HG03460 (cell line): ENCODE measurements around the gene GRIA1.

Experiments used
- ATAC-seq: cut with Tn5 transposase; IDR thresholded peaks from one replicate; pipeline ENCODE4 v1.9.1; 2021; ENCODE audit not compliant: unreplicated experiment

The GRIA1 gene

DNA sequence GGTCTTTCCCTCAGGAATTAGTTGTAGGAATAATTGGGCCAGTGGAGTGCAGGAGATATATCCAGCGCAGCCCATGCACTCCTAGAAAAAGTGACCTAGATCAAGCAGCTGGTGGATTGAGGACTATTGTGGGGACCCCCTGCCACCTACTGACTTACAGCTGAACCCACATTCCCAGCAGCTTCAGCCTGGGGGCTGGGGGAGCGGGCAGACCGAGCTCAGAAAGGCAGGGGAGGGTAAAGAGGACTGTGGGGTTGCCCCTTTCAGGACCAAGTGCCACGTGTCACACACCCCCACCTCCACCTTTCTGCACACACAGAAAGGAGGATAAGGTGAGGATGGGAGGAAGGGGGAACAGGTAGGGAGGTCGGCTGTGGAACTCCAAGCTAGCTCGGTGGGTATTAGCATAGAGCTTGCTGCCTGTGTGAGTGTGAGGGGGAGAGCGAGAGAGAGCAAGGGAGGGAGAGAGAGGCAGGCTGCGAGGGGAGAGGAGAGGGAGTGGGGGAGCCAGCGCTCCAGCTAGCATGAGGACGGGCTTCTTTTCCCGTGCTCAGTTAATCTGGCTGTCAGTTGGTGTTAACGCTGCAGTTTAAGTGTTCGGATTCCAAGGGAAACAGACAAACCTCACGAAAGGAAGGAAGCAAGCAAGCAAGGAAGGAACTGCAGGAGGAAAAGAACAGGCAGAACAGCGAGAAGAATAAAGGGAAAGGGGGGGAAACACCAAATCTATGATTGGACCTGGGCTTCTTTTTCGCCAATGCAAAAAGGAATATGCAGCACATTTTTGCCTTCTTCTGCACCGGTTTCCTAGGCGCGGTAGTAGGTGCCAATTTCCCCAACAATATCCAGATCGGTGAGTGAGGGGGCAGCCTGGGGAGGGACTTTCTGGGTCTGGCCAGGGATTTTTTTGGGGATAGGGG, at the start of gene GRIA1:
Gene GRIA1 (plus strand): TSS at position 553 of the 920 bp plus-strand sequence.
- no peak for ATAC-seq

DNA sequence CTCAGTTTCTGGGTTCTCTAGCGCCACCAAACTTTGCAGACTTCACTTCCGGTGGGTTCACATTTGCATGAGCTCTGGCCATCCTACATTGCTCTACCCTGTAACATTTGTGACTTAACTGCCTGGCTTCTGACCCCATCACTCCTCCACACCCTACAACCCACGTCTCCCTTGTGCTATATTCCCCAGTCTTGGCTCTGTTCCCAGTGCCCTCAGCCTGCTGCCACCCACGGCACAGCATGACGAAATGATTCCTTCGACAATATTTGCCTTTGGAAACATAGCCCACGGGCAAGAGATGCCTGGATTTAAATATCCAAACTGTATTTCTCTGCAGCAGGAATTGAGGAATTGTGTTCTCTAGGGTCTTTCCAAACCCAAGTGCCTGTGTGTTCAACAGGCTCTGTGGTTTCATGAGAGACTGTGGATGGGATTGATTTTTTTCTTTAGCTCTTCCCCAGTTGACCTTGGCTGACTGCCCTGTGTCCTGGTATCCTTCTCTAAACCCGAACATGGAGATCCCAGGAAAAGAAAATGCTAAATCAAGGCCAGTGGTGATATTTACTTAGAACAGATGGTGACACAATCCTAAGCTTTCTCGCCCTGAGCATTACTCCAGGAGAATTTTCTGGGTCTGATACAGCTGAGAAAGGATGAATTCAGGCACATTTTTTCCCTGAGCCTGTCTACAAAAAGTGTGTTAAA, 44.4 kb upstream of the GRIA1 start:
- ATAC-seq = no peak

DNA sequence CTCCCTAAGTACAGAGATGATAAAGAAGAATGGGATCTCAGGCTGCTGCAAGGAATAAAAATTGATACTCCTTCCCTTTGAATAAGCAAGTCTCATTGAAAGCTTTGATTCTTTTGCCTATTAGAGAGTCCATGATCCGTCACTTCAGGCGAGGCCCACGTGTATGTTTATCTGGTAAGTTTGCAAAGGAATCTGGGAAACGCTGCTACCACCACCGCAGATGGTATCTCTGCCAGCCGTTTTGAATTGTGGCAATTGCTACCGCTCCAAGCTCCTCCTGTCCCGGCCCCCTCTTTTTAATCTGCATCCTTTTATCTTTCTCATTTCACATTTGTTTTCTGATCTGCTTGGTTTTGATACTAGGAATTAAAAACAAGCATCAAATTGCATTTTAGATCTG, 42.9 kb upstream of the GRIA1 start:
- no peak for ATAC-seq

DNA sequence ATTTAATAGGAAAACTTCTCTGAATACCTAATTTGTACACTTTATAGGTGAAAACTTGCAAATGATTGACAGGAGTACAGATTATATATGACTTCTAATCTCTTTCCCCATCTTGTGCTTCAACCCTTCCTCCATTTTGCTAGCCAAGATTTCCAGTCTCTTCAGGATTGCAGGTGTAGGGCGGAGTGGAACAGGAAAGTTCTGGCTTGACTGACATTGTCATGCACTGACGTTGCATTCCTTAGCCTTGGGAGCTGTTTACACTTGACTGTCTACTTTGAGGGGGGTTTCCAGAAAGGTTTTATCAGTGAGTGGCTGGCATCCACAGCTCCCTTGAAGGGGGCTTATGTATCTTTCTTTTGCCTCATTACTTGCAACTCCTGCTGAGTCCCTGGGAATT, 34.1 kb upstream of the GRIA1 start:
- ATAC-seq = no peak

DNA sequence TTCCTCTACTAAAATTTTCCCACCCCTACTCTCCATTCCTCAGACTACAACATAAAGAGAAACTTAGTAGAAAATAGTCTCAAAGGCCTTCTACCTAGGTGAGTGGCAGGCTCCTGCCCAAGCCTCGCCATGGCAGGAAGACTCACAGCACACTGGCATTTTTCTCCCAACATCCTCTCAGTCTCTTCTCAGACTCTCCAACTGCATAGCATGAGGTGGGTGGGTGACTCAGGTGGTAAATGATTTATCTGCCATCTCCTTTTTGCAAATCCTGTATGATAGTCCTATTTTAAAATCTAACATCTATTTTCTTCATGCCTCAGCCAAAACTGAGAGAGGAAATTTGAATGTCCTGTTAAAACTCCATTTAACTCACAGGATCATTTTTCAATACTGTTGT, 33.5 kb upstream of the GRIA1 start:
- no peak for ATAC-seq

DNA sequence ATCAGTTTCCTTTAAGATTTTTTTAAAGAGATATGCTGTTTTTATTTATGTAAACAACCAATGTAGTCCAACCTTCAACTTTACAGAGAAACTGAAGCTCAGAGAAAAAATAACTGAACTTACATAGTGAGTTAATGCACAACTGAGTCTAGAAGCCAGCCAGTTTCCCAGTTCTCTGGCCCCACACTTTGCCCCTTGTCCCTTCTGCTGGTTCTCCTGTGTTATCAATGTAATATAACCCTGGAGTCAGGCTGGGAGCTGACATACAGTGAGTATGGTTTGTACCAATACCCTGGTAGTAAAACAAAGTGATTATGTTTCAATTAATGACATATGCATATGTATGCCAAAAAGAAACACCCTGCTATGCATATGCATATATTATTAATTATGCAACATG, 32.2 kb upstream of the GRIA1 start:
- ATAC-seq = no peak

DNA sequence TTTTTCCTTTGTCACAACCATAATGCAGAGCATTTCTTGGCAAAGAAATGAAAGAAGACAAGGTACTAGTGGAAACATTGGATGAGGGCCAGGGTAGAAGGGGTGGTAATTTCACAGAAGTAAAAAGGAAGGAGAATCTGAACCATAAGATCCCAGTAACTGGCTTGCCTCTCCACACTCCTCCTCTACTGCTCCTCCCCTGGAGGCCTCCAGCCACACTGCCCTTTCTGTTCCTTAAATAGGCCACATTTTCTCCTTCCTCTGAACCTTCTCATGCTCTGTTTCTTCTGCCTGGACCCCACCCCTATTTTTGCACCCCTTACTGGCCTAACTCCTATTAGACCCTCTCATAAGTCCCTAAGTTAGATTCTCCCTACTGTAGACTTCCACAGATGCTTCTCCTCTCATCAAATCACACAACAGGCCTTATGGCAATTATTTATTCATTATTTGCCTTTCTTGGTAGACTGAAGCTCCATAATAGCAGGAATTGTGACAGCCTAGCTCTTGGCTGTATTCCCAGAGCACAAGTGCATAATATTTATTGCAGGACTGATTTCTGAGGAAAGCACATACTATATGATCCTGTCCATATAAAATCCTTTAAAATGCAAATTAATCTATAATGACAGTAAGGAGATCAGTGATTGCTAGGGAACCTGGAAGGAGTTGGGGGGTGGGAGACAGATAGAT, 31.3 kb upstream of the GRIA1 start:
- ATAC-seq = no peak

DNA sequence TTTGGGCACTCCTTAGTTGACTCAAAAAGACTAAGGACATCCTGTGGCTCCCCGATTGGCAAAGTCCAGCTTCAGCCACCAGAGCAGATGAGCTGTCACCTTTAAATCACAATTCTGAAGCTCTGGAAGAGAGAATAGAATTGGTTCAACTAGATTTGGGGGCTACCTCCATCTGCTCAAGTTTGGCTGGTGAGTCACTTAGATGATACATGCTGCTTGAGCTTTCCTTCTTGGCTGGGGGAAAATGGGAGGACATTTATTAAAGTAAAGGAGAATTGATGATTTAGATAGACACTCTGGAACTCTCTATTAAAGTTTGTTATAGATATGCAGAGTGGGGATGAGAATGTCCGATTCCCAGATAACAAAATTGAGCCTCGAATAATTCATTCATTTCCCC, 30.0 kb upstream of the GRIA1 start:
- no peak for ATAC-seq

DNA sequence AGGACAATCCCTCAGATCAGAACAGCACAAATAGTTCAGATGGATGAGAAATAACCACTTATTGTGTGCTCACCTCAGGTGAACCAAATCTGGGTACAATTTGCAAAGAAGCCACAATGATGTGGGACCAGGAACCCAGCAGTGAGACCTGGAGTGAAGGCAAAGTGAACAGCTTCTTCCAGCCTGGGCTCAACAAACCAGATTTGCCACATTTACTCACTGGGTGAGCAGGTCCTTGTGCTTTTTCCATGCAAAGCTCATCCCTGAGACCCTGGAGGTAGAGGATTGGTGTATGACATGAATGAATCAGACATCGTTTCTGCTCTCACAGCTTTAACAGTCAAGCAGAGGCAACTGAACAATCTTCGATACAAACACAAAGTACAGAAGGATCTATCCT, 29.1 kb upstream of the GRIA1 start:
- ATAC-seq = no peak

DNA sequence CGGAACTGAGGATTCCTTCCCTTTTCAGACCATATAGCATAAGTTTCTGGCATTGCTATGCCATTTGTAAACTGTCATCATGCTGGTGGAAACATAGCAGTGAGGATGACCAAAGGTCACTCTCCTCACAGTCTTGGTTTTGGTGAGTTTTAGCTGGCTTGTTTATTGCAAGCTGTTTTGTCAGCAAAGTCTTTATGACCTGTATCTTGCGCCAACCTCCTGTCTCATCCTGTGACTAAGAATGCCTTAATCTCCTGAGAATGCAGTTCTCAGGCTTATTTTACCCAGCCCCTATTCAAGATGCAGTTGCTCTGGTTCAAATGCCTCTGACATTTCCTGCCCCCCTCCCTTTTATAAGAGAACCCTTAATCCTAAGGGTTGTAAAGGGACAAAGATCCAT, 26.7 kb upstream of the GRIA1 start:
- ATAC-seq = no peak

DNA sequence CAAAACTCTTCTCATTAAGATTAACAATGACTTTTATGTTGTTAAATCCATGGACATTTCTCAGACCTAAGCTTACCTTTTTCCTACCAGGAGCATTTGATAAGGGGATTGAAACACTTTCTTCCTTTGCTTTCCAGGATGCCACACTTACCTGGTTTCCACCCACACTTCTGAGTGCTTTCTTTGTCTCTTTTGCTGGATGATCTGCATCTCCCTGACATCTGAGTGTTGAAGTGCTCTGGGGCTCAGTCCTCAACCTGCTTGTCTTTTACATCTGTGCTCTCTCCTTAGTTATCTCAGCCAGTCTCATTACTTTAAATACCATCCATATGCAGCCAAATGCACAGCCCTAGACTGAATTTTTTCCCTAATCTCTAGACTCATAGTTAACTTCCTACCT, 22.9 kb upstream of the GRIA1 start:
- no peak for ATAC-seq

DNA sequence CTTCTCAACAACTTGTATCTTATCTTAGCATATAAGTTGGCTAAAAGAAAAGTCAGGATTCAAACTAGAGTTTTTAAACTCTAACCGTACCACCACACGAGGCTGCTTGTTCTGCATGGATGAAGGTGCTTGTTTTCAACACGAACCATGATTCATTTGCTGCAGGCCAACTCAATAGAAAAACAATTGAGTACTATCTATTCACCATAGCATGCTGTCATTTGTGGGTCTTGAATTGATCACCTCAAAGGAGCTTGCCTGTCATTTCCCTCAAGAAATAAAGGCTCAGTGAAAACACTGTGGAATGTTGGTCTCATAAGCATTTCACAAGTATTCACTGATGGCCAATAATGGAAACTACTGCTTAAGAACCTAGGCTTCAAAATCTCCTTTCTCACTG, 21.0 kb upstream of the GRIA1 start:
- no peak for ATAC-seq

DNA sequence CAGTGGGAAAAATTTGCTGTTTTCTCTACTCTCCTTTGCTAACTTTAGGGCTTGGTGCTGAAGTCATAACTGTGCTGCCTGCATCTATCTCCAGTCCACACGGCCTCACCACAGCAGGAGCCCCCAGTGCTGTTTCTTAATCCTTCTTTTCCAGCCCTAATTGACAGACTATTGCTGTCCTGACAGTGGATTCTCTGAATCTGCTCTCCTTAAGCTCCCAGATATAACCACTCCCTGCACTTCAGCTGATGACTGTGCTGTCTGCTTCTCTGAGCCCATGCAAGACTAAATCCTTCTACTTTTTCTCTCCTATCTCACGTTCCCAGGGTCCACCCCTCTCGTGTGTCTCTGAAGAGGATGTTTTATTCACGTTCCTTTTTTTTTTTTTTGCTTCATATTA, 19.7 kb upstream of the GRIA1 start:
- no peak for ATAC-seq

DNA sequence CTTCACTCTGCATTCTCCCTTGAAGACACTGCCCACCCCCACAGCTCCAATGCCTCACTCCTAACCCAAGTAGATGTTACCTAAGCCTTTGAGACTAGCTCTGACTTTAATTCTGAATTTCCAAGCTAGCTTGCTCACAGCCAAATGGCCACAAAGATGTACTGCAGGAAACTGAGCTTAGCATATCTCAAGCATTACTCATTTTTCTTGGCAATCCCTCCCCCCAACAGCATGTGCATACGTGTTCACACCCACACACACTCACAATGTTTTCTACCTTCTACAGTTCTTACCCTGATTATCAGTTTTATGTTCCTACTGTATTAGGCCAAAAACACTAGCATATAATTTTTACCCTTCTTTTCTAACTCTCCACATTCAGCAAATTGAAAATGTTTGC, 13.7 kb upstream of the GRIA1 start:
- ATAC-seq = no peak

DNA sequence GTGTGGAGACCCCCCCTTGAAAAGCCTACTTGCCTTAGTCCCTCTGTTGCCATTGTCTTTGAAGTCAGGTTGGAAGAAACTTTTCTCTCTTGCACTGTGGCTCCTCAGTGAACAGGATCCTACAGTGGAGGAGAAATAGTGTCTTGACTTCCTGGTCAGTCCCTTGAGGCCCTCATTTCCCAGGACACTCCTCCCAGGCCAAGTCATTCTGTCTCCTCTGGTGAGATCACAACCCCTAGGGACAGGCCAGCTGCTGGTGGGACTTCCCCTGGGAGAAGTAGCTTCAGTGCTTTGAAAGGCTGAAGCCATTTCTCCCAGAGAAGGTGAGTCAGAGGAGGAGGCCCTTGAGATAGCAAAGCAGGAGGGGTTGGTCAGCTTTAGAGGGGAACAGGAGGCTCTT, 10.1 kb upstream of the GRIA1 start:
- peak; percentile 95 for ATAC-seq

DNA sequence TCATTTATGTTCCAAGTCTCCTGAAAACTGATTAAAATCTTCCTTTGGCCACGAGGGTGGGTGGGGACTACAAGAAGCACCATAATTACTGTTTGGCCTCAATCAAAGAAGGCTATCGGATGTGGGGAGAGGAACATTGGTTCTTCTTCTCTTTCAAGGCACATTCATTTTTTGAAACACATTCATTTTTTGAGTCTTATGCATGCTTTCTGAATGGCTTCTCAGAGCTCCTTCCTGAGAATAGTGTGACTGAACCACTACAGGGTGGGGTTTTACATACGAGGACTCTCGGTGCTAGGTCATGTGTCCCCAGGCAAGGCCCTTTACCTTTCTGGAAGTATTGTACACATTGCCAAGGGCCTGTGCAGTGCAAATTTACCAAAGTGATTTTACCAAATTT, 7.0 kb upstream of the GRIA1 start:
- no peak for ATAC-seq

DNA sequence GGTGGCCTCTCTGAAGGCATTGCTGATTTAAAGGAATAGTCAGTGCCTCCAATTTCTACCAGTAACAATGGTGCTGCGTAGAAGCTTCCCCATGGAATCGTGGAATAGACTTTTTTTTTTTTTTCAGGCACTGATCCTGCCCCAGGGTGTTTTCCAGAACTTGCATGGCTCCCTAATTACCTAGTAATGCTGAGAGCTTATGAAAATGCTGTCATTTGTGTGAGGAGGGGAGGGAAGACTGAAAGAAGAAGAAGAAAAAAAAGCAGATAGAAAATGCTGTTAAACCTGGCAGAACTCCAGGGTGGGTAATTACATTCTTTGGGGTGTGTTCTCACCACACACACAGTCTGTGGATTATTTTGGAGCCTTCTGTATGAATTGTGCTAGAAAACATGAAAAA, 4.8 kb upstream of the GRIA1 start:
- no peak for ATAC-seq

DNA sequence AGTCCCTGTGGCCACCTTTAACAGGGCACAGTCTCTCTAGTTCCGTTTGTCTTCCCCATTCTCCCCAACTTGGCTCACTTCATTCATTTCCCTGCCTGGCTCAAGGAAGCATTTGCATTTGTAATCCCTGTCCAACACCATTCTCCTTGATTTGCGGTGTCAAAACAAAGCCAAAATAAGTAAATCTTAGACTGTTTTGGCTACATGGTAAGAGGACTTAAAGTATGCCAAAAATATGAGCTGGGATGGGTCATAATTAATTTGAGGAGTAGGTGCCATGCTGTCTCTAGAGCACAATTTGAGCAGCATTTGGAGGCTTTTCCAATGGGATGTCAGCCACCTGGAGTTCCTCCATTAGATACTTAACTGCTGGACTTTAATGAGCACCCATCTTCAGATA, 3.7 kb upstream of the GRIA1 start:
- ATAC-seq = no peak

DNA sequence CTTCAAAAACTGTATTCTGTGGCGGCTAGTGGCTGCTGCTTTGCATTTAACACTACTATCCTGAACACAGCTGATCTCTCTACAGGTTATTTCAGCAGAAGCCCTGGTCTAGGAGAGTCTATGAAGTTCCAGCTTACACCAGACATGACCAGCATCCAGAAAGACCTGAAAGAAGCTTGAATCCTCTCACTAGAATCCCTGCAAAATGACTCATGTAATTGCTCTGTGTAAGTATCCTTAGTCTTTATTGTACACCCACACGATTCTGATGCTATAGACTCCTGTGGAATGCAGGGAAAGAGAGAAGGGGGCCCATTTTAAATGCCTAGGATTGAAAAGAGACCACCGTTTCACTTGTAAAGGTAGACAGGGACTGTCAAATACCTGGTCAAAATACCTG, 859 bp upstream of the GRIA1 start:
- no peak for ATAC-seq

DNA sequence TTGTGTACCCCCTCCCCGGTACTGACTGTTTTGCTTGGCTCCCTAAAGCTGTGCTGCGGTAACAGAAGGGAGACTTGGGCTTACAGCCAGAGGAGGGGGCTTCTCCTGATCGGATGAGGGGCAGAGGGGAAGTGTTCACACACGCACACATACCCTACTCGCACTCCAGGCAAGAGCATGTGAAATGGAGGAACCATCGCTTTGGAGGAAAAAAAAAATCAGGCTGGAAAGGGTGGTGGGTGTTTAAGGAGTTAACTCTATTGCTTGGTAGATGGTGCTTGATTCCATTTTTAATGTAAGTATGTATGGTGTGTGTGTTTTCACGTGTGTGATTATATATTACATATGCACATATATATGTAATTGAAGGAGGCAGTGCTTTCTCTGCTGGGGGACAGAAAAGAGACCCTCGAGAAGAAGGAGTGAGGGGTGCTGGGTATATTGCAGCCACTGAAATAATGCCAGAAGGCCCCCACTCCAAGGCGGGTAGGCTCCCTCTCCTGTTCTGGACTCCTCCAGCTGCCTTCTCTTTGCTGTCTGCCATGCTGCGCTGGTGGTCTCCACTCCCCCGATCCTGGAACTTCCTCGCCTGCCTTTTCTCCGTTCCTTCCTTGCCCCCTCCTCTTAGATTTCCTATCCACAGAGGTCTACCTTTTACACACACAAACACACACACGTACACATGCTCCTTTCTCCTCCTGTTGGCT, 721 bp downstream of the GRIA1 start:
- ATAC-seq = no peak

DNA sequence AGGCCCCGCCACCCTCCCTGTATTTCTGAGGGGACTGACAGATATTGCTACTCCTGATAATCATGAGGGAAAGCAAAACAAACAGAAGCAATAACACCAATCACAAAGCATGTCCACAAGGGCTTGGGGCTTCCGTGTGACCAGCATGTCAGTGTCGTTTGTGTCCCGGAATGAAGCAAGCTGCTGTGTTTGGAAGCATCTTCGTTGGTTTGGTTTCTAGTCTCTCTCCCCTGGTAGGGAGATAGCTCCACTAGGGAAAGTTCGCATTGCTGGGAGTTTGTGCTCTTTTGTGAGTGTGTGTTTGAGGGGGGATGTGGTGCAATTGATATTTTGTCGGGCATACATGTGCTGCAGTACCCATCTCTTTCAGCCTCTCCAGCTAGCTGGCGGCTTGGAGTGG, 1.4 kb downstream of the GRIA1 start:
- ATAC-seq = no peak
